Activated B cell treated with CpG ODN at 0.5 μM for 24 hours (primary cell): ENCODE measurements around the gene OS9. TPM values are rescaled to one million over a fixed set of nuclear protein-coding genes. Genes with fewer than 3 reads are reported as not detected.

Source experiments
- ATAC-seq: fragments of 200-7000 bp; cut with Tn5 transposase; one replicate; pipeline ENCODE4 v1.10.0; 2021; ENCODE audit warnings: low read depth, mild to moderate bottlenecking, moderate library complexity
- CTCF ChIA-PET: fragments of 350-600 bp; sonication (Branson Sonifier 250); formaldehyde crosslinking; loops from one replicate; lab custom pipeline; 2021; ENCODE audit warnings: antibody characterized with exemption; lab: Charles Lee
- POLR2A ChIA-PET: fragments of 350-600 bp; sonication (Branson Sonifier 250); formaldehyde crosslinking; loops from one replicate; lab custom pipeline; 2021; ENCODE audit warnings: antibody characterized with exemption; lab: Charles Lee
- DNase-seq: peaks from one replicate; pipeline ENCODE4 v3.0.0; 2022
- H3K27ac Mint-ChIP-seq: one replicate; pipeline ENCODE4 v1.8.0; 2020; ENCODE audit warnings: mixed read lengths
- H3K27me3 Mint-ChIP-seq: one replicate; pipeline ENCODE4 v1.8.0; 2021; ENCODE audit warnings: mixed read lengths
- H3K36me3 Mint-ChIP-seq: one replicate; pipeline ENCODE4 v1.8.0; 2021; ENCODE audit warnings: low read depth, mixed read lengths
- H3K4me1 Mint-ChIP-seq: one replicate; pipeline ENCODE4 v1.8.0; 2021; ENCODE audit warnings: mixed read lengths
- H3K4me3 Mint-ChIP-seq: one replicate; pipeline ENCODE4 v1.8.0; 2020; ENCODE audit warnings: mild to moderate bottlenecking, mixed read lengths
- H3K9me3 Mint-ChIP-seq: one replicate; pipeline ENCODE4 v1.8.0; 2020; ENCODE audit warnings: mixed read lengths
- intact Hi-C: fragments of 100-400 bp; cut with micrococcal nuclease; formaldehyde crosslinking; loops from one replicate; pipeline ENCODE4 v1.15.1; 2024
- total RNA-seq: library from RNA; stranded (reverse); gene quantifications from 2 replicates; pipeline ENCODE4 v1.2.3, GENCODE V29; 2022
- TF ChIP-seq, protein P1 (sequence below): fragments of 200-600 bp; IDR thresholded peaks from one replicate; pipeline ENCODE4 v1.8.0; 2022; ENCODE audit warnings: antibody characterized with exemption, mild to moderate bottlenecking

OS9 gene
- total RNA-seq, 1 donor from 2014 or later, result 166 TPM

- TF ChIP-seq, protein P1, sequence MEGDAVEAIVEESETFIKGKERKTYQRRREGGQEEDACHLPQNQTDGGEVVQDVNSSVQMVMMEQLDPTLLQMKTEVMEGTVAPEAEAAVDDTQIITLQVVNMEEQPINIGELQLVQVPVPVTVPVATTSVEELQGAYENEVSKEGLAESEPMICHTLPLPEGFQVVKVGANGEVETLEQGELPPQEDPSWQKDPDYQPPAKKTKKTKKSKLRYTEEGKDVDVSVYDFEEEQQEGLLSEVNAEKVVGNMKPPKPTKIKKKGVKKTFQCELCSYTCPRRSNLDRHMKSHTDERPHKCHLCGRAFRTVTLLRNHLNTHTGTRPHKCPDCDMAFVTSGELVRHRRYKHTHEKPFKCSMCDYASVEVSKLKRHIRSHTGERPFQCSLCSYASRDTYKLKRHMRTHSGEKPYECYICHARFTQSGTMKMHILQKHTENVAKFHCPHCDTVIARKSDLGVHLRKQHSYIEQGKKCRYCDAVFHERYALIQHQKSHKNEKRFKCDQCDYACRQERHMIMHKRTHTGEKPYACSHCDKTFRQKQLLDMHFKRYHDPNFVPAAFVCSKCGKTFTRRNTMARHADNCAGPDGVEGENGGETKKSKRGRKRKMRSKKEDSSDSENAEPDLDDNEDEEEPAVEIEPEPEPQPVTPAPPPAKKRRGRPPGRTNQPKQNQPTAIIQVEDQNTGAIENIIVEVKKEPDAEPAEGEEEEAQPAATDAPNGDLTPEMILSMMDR, result no peak
- Mint-ChIP-seq H3K27ac (no peak overlapping the region), H3K27me3 (no peaks in the 10 kb centered on the region), H3K36me3 (peaks cover 45% of the 10 kb centered on the region), H3K4me3 (no peak overlapping the region), H3K9me3 (no peaks in the 10 kb centered on the region), H3K4me1 (peaks cover 40% of the 10 kb centered on the region)
- ATAC-seq, result no peak
- intact Hi-C loops, result no loop called here
- CTCF ChIA-PET, result interaction anchor here (1.0 to 2.6 kb wide), 5 partner anchors 9 to 27 kb away, joined by 3 to 9 read pairs (median 5); partner anchors contain the start of gene TSFM
- no peak for DNase-seq
- POLR2A ChIA-PET, result interaction anchor here (0.6 to 1.4 kb wide), 3 partner anchors 14 to 1048 kb away, joined by 3 to 6 read pairs (median 4); partner anchors contain the start of genes EEF1AKMT3 and METTL1
Observed at GRCh38 chr12:57758552-57759359, 64.8 kb downstream of the OS9 start.

DNA sequence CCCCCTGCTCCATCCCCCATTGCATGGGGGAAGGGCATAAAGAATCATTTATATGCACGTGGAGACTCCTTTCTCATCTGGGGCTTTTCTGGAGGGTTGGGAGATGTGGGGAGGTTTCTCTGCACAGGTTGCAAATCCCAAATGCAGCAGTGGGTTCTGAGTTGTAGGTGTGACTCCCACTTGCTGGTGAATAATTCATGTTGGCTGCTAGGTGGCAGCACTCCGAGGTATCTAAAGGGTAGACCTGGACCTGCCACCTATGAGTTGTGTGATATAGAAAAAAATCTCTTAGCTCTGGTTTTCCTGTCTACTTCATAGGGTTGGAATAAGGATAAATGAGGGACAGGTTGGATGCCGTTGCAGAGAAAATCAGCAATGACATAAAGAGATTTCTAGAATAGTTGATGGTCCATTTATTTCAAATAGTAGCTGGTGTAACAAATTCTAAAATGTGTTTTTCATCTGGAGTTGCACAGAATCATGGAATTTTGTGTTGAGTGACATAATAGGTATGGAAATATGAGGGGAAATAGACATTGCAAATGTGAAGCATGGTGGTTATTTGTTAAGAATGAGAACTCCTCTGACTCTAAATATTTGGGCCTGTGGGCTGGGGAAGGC, 65.5 kb downstream of the OS9 start:
- Mint-ChIP-seq H3K27me3 (peaks cover 3% of the 10 kb centered on the region), H3K27ac (no peak overlapping the region), H3K9me3 (no peaks in the 10 kb centered on the region), H3K36me3 (peaks cover 44% of the 10 kb centered on the region), H3K4me3 (no peak overlapping the region), H3K4me1 (peaks cover 39% of the 10 kb centered on the region)
- DNase-seq, result no peak
- no peak for ATAC-seq
- intact Hi-C loops, result no loop called here
- ChIA-PET POLR2A (interaction anchor here (0.6 to 1.4 kb wide), 3 partner anchors 13 to 1049 kb away, joined by 3 to 6 read pairs (median 4); partner anchors contain the start of genes EEF1AKMT3 and METTL1), CTCF (interaction anchor here (1.0 to 2.6 kb wide), 6 partner anchors 8 to 145 kb away, joined by 3 to 9 read pairs (median 4); partner anchors contain the start of gene TSFM)
- TF ChIP-seq, protein P1, result no peak

DNA sequence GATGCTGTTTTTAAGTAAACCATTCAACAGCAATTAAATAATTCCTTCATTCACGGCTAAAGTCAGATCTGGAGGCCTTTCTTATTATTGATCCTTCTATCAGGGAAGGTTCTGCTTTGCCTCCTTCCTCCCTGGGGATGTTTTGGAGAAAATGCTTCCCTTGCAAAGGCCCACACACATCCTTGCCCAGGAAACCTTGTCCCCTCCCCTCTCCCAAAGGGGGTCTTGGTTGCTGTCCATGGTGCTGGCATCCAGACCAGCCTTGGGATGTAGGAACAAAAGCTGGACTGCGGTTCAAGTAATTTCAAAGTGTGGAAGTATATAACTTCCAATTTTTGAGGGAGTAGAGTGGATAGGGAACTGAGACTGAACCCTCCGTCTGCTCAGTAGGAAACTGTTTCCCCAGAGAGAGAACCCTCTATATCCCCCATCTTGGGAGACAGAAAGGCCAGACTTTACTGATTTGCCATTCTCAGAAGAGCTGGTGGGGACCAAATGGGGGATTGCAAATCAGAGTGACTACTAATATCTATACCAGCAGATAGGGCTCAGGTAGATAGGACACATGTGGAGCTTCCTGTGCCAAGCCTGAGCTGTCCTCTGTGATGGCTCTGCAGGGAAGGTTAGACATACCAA, 66.5 kb downstream of the OS9 start:
- no peaks in the 10 kb centered on the region for H3K9me3 Mint-ChIP-seq
- DNase-seq, result no peak

DNA sequence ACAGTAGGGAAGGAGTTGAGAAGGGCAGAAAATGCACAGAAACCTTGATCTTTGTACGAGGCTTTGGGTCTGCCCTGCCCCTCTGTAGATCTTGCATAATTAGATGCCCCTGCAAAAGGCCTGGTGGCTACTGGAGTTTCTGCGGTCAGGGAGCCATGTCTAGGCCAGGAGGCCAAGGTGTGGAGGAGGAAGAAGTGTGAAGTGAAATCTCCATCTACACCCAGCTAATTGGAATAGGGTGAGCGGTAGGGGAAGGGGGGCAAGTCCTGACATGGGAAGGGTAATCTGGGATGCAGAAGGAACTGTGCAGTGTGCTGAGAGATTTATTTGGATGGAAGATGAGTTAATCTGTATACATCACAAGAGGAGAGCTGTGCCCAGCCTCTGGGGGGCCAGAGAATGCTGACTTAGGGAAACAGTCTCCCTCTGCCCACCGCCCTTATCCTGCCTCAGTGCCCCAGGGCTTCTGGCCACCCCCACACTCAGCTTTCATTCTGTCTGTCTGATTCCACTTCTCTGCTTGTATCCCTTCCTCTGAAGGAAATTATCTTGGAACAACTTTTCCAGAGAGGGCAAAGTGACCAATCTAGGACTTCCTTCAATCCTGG, 67.6 kb downstream of the OS9 start:
- TF ChIP-seq, protein P1, result no peak
- Mint-ChIP-seq H3K9me3 (no peaks in the 10 kb centered on the region), H3K4me1 (peaks cover 48% of the 10 kb centered on the region), H3K36me3 (peaks cover 37% of the 10 kb centered on the region), H3K27me3 (peaks cover 8% of the 10 kb centered on the region), H3K27ac (no peak overlapping the region), H3K4me3 (no peak overlapping the region)
- intact Hi-C loops, result no loop called here
- ChIA-PET POLR2A (no interaction called here), CTCF (interaction anchor here (1.1 to 1.4 kb wide), 2 partner anchors 20 kb away, joined by 3 read pairs; no protein-coding TSS in a partner anchor)
- ATAC-seq, result no peak
- no peak for DNase-seq

More for the DNA sequence above, 66.5 kb downstream of the OS9 start:
- Mint-ChIP-seq H3K4me3 (no peak overlapping the region), H3K4me1 (peaks cover 45% of the 10 kb centered on the region), H3K36me3 (peaks cover 41% of the 10 kb centered on the region), H3K27me3 (peaks cover 4% of the 10 kb centered on the region), H3K27ac (no peak overlapping the region)
- ChIA-PET POLR2A (interaction anchor here (1.4 kb wide), 1 partner anchor 12 kb away, joined by 4 read pairs; the partner anchor contains the start of genes EEF1AKMT3 and METTL1), CTCF (interaction anchor here (0.6 to 2.6 kb wide), 3 partner anchors 19 to 282 kb away, joined by 3 to 8 read pairs (median 3); no protein-coding TSS in a partner anchor)
- ATAC-seq, result no peak
- TF ChIP-seq, protein P1, result no peak
- intact Hi-C loops, result no loop called here
